ENCODE measurements around the gene SUV39H1.
"Not testable (repeated sequence)": the region's sequence is repeated elsewhere in the genome, so short reads cannot be mapped to it uniquely, and the experiment has no call there.

Gene SUV39H1, protein sequence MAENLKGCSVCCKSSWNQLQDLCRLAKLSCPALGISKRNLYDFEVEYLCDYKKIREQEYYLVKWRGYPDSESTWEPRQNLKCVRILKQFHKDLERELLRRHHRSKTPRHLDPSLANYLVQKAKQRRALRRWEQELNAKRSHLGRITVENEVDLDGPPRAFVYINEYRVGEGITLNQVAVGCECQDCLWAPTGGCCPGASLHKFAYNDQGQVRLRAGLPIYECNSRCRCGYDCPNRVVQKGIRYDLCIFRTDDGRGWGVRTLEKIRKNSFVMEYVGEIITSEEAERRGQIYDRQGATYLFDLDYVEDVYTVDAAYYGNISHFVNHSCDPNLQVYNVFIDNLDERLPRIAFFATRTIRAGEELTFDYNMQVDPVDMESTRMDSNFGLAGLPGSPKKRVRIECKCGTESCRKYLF

DNA sequence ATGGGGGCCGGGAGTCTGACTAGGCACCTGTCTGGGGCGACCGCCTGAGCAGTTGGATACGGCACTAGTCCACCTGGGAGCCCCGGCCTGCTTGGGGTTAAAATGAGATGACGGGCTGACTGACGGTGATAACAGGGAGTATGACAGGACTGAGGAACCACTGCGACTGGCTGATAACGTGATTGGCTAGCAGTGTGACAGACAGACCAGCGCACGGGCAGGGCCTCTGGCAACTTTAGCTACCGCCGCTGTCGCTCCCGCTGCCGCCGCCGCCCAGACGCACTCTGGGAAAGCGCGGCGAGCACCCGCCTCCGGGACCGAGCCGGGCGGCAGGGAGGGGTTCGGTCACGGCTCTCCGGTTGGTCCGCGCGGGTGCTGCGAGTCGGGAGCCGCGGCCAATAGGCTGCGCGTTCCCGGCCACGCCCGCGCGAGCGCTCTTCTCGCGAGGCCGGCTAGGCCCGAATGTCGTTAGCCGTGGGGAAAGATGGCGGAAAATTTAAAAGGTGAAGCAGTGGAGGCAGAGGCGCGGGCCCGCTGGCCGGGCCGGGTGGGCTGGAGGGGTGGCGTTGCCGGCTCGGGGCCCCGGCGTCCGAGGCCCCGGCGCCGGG lies at the start of gene SUV39H1:
Gene SUV39H1 (plus strand): TSS at position 434 of the 608 bp plus-strand sequence. CDS start 51 bp downstream, at position 485.
- DNase-seq (ENCODE audit: low spot score) = peak; percentile 87

DNA sequence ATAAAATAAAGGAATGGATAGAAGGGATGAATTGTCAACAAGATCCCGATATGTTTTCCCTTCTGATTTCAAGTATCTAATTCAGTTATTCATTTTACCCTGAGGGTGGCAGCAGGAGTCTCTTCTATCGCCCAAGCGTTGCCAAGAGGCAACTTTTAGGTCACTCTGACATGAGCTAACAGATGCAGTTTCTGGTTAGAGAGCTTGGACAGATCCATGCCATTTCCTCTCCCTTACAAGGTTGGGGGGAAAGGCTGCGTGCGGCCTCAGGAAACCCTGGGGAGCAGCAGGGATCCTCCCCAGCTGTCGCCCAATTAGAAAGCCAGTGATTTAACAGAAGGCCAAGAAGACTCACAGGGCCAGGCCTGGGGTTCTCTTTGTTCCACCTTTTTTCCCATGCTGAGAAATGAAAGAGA lies 48.2 kb upstream of the SUV39H1 start:
- no peak for DNase-seq (ENCODE audit: low spot score)

DNA sequence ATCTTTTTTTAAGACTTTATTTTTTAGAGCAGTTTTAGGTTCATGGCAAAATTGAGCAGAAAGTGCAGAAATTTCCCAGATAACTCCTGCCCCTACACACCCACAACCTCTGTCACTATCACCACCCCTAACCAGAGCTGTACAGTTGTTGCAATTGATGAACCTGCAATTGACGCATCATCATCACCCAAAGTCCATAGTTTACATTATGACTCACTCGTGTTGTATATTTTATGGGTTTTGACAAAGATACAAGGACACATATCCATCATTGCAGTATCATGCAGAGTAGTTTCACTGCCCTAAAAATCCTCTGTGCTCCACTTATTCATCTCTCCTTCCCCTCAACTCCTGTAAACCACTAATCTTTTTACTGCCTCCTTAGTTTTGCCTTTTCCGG lies 47.4 kb upstream of the SUV39H1 start:
- no peak for DNase-seq (ENCODE audit: low spot score)

DNA sequence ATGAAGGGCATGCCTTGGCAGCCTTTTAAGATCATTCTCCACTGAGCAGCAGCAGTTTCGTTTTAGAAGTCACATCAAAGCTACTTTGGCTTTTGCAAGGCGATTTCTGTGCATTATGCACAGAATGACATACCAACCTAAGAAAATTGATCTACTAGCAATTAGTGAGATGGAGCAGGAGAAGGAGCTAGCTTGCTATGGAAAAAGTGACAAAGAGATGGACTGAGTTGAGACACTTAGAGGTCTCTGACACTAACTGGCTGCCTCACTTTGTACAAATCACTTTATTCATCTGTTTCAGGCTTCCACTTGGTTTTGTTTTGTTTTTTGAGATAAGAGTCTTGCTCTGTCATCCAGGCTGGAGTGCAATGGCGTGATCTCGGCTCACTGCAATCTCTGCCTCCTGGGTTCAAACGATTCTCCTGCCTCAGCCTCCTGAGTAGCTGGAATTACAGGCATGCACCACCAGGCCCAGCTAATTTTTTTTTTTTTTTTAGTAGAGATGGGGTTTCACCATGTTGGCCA lies 44.4 kb upstream of the SUV39H1 start:
- not testable (repeated sequence) for DNase-seq (ENCODE audit: low spot score)

DNA sequence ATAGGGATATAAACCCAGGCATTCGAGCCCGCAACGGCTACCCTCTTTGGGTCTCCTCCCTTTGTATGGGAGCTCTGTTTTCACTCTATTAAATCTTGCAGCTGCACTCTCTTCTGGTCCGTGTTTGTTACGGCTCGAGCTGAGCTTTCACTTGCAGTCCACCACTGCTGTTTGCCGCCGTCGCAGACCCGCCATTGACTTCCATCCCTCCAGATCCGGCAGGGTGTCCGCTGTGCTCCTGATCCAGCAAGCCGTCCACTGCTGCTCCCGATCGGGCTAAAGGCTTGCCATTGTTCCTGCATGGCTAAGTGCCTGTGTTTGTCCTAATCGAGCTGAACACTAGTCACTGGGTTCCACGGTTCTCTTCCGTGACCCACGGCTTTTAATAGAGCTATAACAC lies 41.8 kb upstream of the SUV39H1 start:
- not testable (repeated sequence) for DNase-seq (ENCODE audit: low spot score)

DNA sequence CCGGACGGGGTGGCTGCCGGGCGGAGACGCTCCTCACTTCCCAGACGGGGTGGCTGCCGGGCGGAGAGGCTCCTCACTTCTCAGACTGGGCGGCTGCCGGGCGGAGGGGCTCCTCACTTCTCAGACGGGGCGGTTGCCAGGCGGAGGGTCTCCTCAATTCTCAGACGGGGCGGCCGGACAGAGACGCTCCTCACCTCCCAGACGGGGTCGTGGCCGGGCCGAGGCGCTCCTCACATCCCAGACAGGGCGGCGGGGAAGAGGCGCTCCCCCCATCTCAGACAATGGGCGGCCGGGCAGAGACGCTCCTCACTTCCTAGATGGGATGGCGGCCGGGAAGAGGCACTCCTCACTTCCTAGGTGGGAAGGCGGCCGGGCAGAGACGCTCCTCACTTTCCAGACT lies 36.8 kb upstream of the SUV39H1 start:
- DNase-seq (ENCODE audit: low spot score) = not testable (repeated sequence)

DNA sequence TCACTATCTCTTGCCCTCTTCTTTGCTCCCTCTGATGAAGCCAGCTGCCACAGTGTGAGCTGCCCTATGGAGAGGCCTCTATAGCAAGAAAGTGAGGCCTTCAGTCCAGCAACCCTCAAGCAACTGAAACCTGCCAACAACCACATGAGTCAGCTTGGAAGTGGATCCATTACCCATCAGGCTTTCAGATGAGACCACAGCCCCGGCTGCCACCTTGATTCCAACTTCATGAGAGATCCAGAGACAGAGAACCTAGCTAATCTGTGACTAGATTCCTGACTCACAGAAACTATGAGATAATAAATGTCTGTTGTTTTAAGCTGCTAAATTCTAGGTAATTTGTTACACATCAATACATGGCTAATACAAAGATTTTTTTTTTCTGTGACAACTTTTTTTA lies 33.3 kb upstream of the SUV39H1 start:
- no peak for DNase-seq (ENCODE audit: low spot score)

DNA sequence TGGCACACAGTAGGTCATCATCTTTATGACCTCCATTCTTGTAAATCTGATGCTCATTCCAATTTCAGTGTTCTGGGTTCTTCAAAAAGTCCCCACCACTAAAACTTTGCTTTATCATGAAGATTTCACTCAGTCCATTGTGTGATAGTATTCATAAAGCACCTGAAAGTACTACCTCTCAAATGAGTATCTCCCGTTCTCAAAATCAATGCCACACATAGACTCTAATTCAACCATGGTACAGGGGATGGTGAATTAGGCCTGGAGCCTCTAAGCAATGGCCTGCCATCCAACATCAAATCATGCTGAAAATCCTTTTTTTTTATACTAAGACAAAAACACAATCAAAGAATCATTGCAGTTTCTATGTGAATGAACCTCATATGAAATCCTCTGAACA lies 32.4 kb upstream of the SUV39H1 start:
- DNase-seq (ENCODE audit: low spot score) = no peak

DNA sequence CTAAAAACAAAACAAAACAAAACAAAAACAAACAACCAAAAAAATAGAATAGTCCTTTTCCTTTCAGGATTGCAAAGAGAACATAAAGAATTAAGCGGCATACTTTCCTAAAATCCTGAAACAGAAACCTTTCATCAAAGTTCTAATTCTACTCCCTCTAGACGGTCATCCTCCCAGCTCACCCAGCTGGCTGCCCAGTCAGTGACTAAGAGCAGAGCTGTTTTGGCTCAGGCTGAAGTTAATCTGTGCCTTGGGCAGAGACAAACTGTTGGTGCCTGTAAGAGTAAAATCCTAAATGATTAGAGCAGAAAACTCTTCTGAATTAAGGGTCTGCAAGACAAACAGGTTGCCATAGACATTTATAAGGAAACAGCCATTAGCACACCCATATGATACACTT lies 30.5 kb upstream of the SUV39H1 start:
- DNase-seq (ENCODE audit: low spot score) = no peak

DNA sequence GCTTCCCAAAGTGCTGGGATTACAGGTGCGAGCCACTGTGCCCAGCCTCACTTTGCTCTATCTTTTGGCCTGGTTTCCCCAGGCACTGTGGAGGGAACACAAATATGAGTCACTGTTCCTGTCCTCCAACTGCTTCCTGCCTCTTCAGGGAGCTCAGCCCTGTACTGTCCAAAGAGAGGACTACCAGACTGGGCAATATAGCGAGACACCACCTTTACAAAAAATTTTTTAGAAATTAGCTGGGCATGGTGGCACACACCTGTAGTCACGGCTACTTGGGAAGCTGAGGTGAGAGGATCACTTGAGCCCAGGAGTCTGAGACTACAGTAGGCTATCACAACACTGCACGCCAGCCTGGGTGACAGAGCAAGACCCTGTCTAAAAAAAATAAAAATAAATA lies 29.9 kb upstream of the SUV39H1 start:
- no peak for DNase-seq (ENCODE audit: low spot score)

DNA sequence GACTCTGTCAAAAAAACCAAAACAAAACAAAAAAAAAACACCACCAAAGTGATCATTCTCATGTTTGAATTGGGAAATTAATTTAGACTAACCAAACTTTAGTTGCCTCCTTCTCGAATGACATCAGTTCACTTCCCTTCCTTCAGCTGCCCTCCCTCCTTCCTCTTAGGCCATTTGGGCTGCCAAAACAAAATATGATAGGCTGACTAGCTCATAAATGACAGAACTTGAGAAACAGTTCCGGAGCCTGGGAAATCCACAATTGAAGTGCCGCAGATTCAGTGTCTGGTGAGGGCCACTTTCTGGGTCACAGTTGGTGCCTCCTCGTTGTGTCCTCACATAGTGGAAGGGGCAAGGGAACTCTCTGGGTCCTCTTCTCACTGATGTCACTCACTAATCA lies 29.0 kb upstream of the SUV39H1 start:
- no peak for DNase-seq (ENCODE audit: low spot score)

DNA sequence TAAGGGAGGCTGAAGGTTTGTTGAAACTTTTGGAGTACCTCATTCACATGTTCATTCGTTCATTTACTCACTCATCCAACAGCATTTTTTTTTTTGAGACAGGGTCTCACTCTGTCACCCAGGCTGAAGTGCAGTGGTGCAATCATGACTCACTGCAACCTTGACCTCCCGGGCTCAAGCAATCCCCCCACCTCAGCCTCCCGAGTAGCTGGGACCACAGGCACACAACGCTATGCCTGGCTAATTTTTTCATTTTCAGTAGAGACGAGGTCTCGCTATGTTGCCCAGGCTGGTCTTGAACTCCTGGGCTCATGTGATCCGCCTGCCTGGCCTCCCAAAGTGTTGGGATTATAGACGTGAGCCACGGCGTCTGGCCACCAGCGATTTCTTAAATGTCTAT lies 28.3 kb upstream of the SUV39H1 start:
- not testable (repeated sequence) for DNase-seq (ENCODE audit: low spot score)

DNA sequence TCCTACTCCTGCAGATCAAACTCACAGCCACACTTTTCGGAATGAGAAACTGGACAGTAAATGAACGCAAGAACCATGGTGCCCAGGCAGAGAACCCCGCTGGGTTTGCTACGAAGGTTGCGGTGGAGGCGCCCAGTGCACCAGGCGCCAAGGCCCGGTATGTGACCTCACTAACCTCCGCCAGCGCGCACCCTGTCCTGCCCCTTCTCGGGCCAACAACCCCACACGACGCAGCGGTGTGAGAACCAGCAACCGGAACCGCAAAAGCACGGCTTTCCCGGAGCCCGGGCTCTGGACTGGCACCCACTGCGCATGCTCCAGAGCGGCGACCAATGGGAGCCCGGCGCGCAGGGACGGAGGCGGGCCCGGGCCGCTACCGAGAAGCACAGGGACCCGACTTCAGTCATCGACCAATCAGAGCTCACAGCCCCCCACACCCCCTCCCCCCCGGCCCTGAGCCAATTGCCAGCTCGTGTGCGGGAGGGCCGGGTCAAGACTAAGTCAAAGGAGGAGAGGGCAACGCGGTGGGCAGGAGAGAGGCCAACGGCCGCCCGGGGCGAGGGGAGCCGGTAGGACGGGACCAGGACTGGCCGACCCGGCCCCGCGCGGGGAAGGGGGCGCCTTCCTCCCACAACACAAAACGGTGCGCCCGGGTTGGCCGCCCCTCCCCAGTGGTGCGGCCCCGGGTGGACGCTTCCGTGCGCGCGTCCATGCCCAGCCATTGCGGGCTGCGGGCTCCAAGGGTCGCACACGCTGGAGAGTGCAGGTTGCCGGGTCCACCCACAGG lies 20.2 kb upstream of the SUV39H1 start:
- peak; percentile 92 for DNase-seq (ENCODE audit: low spot score)

DNA sequence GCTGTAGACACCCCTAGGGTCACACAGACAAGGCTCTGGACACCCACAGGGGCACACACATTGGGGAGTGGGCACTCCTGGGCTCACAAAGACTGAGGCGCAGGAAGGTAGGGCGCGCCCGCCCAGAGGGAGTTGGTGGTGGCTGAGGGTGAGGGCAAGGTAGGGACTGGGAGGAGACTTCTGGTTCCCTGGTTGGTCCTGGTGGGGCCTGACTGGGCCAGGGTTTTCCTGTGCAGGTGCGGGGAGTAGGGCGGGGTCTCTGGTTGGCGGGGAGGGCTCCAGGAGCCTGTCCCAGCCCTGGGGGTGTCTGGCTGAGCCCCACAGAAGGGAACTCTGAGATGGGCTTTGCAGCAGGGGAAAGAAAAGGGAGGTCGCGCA lies 19.7 kb upstream of the SUV39H1 start:
- no peak for DNase-seq (ENCODE audit: low spot score)

DNA sequence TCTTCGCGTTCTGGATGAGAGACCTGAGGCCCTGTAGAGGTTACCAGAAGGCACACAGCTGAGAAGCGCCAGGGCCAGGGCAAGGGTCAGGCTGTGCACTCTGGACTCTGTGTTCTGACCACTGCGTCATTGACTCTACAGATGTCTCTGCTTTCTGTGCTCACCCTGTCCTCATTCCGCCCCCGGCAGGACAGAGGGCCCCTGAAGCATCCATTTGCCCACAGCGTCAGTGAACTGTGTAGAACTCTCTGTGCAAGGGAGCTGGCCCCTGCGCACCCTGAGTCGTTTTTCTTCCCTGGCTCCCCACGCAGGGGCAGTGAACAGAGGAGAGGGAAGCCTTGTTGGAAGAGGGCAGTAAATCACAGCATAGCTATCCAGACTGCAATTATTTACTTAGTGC lies 19.0 kb upstream of the SUV39H1 start:
- DNase-seq (ENCODE audit: low spot score) = no peak

DNA sequence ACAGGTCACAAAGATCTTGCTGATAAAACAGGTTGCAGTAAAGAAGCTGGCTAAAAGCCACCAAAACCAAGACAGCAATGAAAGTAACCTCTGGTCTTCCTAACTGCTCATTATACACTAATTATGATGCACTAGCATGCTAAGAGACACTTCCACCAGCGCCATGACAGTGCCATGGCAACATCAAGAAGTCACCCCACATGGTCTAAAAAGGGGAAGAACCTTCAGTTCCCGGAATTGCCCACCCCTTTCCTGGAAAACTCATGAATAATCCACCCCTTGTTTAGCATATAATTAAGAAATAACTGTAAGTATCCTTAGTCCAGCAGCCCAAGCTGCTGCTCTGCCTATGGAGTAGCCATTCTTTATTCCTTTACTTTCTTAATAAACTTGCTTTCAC lies 16.1 kb upstream of the SUV39H1 start:
- DNase-seq (ENCODE audit: low spot score) = not testable (repeated sequence)

DNA sequence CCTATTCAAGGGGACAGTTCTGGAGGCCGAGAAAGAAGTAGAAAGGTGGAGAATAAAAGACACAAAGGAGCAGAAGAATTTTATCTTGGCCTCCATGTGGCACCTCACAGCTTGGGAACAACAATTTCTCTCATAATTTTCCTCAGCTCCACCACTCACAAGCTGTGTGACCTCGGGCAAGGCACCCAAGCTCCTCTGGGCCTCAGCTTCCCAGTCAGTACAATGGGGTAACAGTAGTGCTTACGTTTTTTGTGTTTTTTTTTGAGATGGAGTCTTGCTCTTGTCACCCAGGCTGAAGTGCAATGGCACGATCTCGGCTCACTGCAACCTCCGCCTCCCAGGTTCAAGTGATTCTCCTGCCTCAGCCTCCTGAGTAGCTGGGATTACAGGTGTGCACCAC lies 15.6 kb upstream of the SUV39H1 start:
- DNase-seq (ENCODE audit: low spot score) = not testable (repeated sequence)

DNA sequence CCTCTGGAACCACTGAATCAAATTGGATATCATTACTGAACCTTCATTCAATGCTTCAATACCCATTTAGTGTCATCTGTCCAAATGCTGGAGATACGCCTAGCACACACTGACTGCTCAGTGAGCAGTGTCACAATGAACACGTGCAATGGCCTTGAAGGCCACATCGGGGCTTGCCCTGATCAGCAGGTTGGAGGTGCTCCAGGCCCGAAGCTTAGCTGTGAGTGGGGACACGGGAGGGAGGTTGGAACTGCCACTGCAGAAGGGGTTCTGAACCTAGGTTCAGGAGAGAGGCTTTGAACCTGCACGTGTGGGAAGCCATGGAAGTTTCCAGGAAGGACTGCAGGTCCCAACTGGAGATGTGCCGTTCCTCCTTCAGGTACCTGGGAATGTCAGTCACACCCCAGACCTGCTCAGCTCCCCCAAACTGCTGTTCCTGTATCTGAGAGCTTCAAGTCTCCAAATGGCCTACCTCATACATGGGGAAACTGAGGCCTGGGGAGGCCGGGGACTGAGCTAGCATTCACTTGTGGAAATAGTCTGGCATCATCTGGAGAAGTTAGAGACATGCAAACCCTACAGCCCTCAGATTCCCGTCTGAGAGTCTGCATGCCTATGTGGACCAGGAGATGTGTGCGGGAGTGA lies 14.9 kb upstream of the SUV39H1 start:
- DNase-seq (ENCODE audit: low spot score) = no peak

DNA sequence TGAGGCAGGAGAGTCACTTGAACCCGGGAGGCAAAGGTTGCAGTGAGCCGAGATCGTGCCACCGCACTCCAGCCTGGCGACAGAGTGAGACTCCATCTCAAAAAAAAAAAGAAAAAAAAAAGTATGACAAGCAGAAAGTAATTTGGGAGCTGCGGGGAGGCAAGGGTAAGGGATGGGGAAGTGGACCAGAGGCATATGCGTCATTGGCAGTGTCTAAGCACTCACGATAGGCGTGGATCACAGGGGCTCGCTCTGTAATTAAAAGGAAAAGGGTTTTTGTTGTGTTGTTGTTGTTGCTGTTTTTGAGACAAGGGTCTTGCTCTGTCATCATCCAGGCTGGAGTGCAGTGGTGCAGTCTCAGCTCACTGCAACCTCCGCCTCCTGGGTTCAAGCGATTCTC lies 13.7 kb upstream of the SUV39H1 start:
- DNase-seq (ENCODE audit: low spot score) = not testable (repeated sequence)

DNA sequence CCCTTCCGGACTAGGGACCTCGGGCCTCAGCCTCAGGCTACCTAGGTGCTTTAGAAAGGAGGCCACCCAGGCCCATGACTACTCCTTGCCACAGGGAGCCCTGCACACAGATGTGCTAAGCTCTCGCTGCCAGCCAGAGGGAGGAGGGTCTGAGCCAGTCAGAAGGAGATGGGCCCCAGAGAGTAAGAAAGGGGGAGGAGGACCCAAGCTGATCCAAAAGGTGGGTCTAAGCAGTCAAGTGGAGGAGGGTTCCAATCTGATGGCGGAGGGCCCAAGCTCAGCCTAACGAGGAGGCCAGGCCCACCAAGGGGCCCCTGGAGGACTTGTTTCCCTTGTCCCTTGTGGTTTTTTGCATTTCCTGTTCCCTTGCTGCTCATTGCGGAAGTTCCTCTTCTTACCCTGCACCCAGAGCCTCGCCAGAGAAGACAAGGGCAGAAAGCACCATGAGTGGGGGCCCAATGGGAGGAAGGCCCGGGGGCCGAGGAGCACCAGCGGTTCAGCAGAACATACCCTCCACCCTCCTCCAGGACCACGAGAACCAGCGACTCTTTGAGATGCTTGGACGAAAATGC lies 13.0 kb upstream of the SUV39H1 start, which contains the start of gene WAS:
Gene WAS (plus strand): TSS at position 389 of the 572 bp plus-strand sequence. CDS start 55 bp downstream, at position 444.
- no peak for DNase-seq (ENCODE audit: low spot score)

DNA sequence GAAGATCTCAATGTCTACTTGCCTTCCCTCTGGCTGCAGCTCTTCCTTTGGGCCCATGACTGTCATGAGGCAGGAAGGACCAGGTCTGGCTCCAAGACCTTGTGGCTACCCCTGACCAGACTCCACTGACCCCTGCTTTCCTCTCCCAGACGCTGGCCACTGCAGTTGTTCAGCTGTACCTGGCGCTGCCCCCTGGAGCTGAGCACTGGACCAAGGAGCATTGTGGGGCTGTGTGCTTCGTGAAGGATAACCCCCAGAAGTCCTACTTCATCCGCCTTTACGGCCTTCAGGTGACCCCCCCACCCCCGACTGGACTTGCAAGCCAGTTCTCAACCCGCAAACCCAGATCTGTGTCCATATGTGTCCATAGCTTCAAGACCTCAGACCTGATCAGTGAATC lies 12.4 kb upstream of the SUV39H1 start:
- no peak for DNase-seq (ENCODE audit: low spot score)

DNA sequence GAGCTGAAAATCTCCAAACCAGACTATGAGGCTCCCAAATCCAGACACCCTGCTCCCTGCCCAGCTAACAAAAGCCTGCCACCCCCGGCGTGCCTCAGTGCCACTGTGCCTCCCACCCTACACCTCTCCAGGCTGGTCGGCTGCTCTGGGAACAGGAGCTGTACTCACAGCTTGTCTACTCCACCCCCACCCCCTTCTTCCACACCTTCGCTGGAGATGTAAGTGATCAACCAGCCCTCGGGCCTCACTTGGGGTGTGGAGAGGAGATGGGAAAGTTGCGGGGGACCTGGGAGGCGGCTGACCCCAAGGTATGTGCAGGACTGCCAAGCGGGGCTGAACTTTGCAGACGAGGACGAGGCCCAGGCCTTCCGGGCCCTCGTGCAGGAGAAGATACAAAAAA lies 11.1 kb upstream of the SUV39H1 start:
- no peak for DNase-seq (ENCODE audit: low spot score)
